OCI-LY1 (cell line): Measurements from ENCODE around the gene OR10H4.

ENCODE experiments used
- EZH2 ChIP-seq: fragments of 200-600 bp; sonication (generic), shearing (Covaris generic); IDR thresholded peaks from 2 replicates; pipeline ENCODE4 v1.8.0; 2017; ENCODE audit warnings: borderline replicate concordance, mixed run types, mild to moderate bottlenecking, antibody characterized with exemption, low read length, moderate library complexity, mixed read lengths
- TF ChIP-seq, protein P1 (sequence below): fragments of 200-600 bp; sonication (generic), shearing (Covaris generic); IDR thresholded peaks from 2 replicates; pipeline ENCODE4 v1.5.1; 2017; ENCODE audit warnings: mild to moderate bottlenecking, antibody characterized with exemption, low read length, moderate library complexity, mixed read lengths

DNA sequence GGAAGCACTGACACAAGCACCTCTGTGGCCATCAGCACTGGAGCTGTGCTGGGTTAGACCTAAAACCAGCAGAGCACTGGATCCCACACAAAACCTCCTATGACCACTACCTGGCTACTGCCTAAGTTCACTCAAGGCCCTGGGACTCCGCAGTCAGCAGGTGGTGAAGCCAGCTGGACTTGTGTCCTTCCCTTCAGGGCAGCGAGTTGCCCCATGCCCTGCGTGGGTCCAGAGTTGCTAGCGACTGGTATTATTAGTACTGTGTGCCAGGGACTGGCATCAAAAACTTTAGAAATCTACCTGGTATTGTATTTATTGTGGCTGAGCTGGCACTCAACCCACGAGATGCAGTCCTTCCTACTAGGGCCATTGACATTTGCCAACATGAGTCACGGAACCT is 6.0 kb downstream of the OR10H4 start:
- TF ChIP-seq, protein P1, sequence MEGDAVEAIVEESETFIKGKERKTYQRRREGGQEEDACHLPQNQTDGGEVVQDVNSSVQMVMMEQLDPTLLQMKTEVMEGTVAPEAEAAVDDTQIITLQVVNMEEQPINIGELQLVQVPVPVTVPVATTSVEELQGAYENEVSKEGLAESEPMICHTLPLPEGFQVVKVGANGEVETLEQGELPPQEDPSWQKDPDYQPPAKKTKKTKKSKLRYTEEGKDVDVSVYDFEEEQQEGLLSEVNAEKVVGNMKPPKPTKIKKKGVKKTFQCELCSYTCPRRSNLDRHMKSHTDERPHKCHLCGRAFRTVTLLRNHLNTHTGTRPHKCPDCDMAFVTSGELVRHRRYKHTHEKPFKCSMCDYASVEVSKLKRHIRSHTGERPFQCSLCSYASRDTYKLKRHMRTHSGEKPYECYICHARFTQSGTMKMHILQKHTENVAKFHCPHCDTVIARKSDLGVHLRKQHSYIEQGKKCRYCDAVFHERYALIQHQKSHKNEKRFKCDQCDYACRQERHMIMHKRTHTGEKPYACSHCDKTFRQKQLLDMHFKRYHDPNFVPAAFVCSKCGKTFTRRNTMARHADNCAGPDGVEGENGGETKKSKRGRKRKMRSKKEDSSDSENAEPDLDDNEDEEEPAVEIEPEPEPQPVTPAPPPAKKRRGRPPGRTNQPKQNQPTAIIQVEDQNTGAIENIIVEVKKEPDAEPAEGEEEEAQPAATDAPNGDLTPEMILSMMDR: no peak
- TF ChIP-seq EZH2: no peak
